Measurements from ENCODE around the gene CTNNBL1.

- TF ChIP-seq EZH2 (IDR thresholded peaks at IDR 0.05; ENCODE audit: insufficient read depth, poor library complexity, severe bottlenecking) (no peak), EZH2phosphoT487 (IDR thresholded peaks at IDR 0.05; ENCODE audit: insufficient read depth, low read depth) (no peak)
Observed at GRCh38 chr20:37669773-37670236, 24.0 kb upstream of the CTNNBL1 start.

Data from GM23248 (cell line).